ENCODE data around the gene FCAMR.

GRCh38 chr1:206969090-206969489 lies 1.2 kb downstream of the FCAMR start:
- TF ChIP-seq CTCF (tag by site-specific recombination; IDR thresholded peaks at IDR 0.05) (no peak), ZBTB1 (tag by site-specific recombination; IDR thresholded peaks at IDR 0.05) (no peak), MYNN (tag by site-specific recombination; IDR thresholded peaks at IDR 0.05; ENCODE audit: borderline replicate concordance) (no peak), ZNF623 (tag by site-specific recombination; IDR thresholded peaks at IDR 0.05) (no peak), ZNF768 (tag by site-specific recombination; IDR thresholded peaks at IDR 0.05) (no peak), FEZF1 (tag by site-specific recombination; IDR thresholded peaks at IDR 0.05) (no peak), ZNF350 (tag by site-specific recombination; IDR thresholded peaks at IDR 0.05) (no peak), ZNF140 (tag by site-specific recombination; IDR thresholded peaks at IDR 0.05) (no peak), SETDB1 (IDR thresholded peaks at IDR 0.05; ENCODE audit: insufficient read length, low read length) (no peak), KLF1 (tag by site-specific recombination; IDR thresholded peaks at IDR 0.05) (no peak)
- TF ChIP-seq, protein P1, sequence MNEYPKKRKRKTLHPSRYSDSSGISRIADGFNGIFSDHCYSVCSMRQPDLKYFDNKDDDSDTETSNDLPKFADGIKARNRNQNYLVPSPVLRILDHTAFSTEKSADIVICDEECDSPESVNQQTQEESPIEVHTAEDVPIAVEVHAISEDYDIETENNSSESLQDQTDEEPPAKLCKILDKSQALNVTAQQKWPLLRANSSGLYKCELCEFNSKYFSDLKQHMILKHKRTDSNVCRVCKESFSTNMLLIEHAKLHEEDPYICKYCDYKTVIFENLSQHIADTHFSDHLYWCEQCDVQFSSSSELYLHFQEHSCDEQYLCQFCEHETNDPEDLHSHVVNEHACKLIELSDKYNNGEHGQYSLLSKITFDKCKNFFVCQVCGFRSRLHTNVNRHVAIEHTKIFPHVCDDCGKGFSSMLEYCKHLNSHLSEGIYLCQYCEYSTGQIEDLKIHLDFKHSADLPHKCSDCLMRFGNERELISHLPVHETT (tag by site-specific recombination; IDR thresholded peaks at IDR 0.05) = no peak

Measured in HEK293 (cell line).